ENCODE results near the gene DLG2. TPM values are rescaled to one million over a fixed set of nuclear protein-coding genes. Genes with fewer than 3 reads are reported as not detected.

The DLG2 gene
- total RNA-seq, 2 experiments from 2014 or later = 2.0 to 2.1 TPM

GRCh38 chr11:85044911-85045310 is 582.2 kb downstream of the DLG2 start:
- Histone ChIP-seq H3K4me3 (ENCODE audit: low read length) (no peak overlapping the region), H3K4me1 (ENCODE audit: insufficient read depth, low read length) (no peaks in the 10 kb centered on the region), H3K27me3 (ENCODE audit: control insufficient read depth in 1 of 2, insufficient read depth in 2 of 2, low read length in 2 of 2) (no peaks in the 10 kb centered on the region), H3K27ac (ENCODE audit: low read depth in 1 of 2, low read length in 2 of 2) (no peak overlapping the region), H3K9me3 (ENCODE audit: control insufficient read depth in 1 of 2, insufficient read depth in 1 of 2, low read length in 2 of 2) (no peaks in the 10 kb centered on the region), H3K36me3 (ENCODE audit: insufficient read depth, low read length) (no peaks in the 10 kb centered on the region)
- Mint-ChIP-seq H3K9me3 (peaks cover 15% of the 10 kb centered on the region), H3K27me3 (no peaks in the 10 kb centered on the region), H3K36me3 (ENCODE audit: low read depth) (no peaks in the 10 kb centered on the region), H3K4me3 (no peak overlapping the region), H3K4me1 (ENCODE audit: low read depth) (no peaks in the 10 kb centered on the region), H3K27ac (no peak overlapping the region)
- ATAC-seq (ENCODE audit: poor library complexity) (no peak), DNase-seq (no peak)
- ChIA-PET POLR2A (no interaction called here), CTCF (no interaction called here)
- intact Hi-C loops (cut with DNase I, micrococcal nuclease) = no loop called here
- no peak for TF ChIP-seq CTCF (IDR thresholded peaks at IDR 0.05)

- Mint-ChIP-seq H3K4me3 (no peak overlapping the region), H3K9me3 (peaks cover 14% of the 10 kb centered on the region), H3K36me3 (ENCODE audit: low read depth) (no peaks in the 10 kb centered on the region), H3K27me3 (no peaks in the 10 kb centered on the region), H3K27ac (no peak overlapping the region), H3K4me1 (ENCODE audit: low read depth) (no peaks in the 10 kb centered on the region)
- H3K27me3 ChIP-seq (ENCODE audit: control insufficient read depth in 1 of 2, insufficient read depth in 2 of 2, low read length in 2 of 2) = no peaks in the 10 kb centered on the region
- no peaks in the 10 kb centered on the region for H3K36me3 ChIP-seq (ENCODE audit: insufficient read depth, low read length)
- TF ChIP-seq CTCF (IDR thresholded peaks at IDR 0.05) = no peak
- intact Hi-C loops (cut with DNase I, micrococcal nuclease) = no loop called here
- POLR2A ChIA-PET = no interaction called here
- H3K4me3 ChIP-seq (ENCODE audit: low read length) = no peak overlapping the region
- H3K27ac ChIP-seq (ENCODE audit: low read depth in 1 of 2, low read length in 2 of 2) = no peak overlapping the region
- no peaks in the 10 kb centered on the region for H3K4me1 ChIP-seq (ENCODE audit: insufficient read depth, low read length)
- DNase-seq = no peak
- no peak for ATAC-seq (ENCODE audit: poor library complexity)
- no peaks in the 10 kb centered on the region for H3K9me3 ChIP-seq (ENCODE audit: control insufficient read depth in 1 of 2, insufficient read depth in 1 of 2, low read length in 2 of 2)
- CTCF ChIA-PET = no interaction called here
Observed at GRCh38 chr11:85042361-85042760, 584.8 kb downstream of the DLG2 start.

- H3K4me1 Mint-ChIP-seq (ENCODE audit: low read depth) = no peaks in the 10 kb centered on the region
- Histone ChIP-seq H3K9me3 (ENCODE audit: control insufficient read depth in 1 of 2, insufficient read depth in 1 of 2, low read length in 2 of 2) (peaks cover 3% of the 10 kb centered on the region in 2 experiments), H3K4me3 (ENCODE audit: low read length) (no peak overlapping the region), H3K27me3 (ENCODE audit: control insufficient read depth in 1 of 2, insufficient read depth in 2 of 2, low read length in 2 of 2) (no peaks in the 10 kb centered on the region), H3K36me3 (ENCODE audit: insufficient read depth, low read length) (no peaks in the 10 kb centered on the region), H3K4me1 (ENCODE audit: insufficient read depth, low read length) (no peaks in the 10 kb centered on the region), H3K27ac (ENCODE audit: low read depth in 1 of 2, low read length in 2 of 2) (no peak overlapping the region)
- no peak for ATAC-seq (ENCODE audit: poor library complexity)
- no peak for TF ChIP-seq CTCF (IDR thresholded peaks at IDR 0.05)
- no peak overlapping the region for H3K27ac Mint-ChIP-seq
- H3K4me3 Mint-ChIP-seq = no peak overlapping the region
- peaks cover 10% of the 10 kb centered on the region for H3K9me3 Mint-ChIP-seq
- intact Hi-C loops (cut with DNase I, micrococcal nuclease) = no loop called here
- ChIA-PET CTCF (no interaction called here), POLR2A (no interaction called here)
- DNase-seq = no peak
- H3K36me3 Mint-ChIP-seq (ENCODE audit: low read depth) = no peaks in the 10 kb centered on the region
- no peaks in the 10 kb centered on the region for H3K27me3 Mint-ChIP-seq
Observed at GRCh38 chr11:85040166-85040565, 587.0 kb downstream of the DLG2 start.
